GM18520 (cell line): ENCODE measurements around the gene CHKA.

Experiments
- ATAC-seq: cut with Tn5 transposase; IDR thresholded peaks from one replicate; pipeline ENCODE4 v1.9.1; 2021; ENCODE audit not compliant: unreplicated experiment

Gene CHKA

DNA sequence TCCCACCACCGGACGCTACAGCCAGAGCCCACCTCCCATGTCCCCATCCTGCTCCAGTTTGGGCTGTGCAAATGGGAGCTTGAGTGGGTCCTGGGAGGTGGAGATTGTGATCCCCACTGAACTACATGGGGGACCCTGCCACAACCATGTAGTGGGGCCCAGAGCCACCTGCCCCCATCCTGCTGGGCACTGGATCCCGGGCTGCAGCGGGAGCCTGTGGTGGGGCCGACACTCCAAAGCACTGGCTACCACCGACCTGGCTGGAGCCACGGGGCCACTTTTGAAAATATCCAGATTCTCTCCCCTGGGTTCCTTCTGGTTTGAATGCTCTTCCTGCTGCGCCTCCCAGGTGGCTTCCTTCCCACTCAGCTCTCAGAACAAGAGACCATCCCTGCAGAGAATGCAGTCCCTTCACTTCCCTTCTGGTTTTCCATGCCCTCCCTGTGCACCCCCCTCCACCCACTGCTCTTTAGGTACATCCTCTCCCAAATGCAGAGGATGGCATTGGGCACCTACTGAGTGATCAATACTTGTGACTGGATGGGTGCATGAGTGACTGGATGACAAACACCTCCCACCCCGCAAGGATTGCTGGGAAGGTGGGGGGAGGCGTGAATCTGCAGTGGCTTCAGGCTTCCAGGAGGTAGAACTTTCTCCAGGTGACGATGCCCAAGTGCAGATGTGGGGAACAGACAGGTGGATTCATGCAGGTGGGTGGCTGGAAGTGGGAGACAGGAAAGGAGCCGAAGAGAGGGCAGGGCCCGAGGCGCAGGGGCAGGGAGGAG is 116.4 kb downstream of the CHKA start:
- no peak for ATAC-seq

DNA sequence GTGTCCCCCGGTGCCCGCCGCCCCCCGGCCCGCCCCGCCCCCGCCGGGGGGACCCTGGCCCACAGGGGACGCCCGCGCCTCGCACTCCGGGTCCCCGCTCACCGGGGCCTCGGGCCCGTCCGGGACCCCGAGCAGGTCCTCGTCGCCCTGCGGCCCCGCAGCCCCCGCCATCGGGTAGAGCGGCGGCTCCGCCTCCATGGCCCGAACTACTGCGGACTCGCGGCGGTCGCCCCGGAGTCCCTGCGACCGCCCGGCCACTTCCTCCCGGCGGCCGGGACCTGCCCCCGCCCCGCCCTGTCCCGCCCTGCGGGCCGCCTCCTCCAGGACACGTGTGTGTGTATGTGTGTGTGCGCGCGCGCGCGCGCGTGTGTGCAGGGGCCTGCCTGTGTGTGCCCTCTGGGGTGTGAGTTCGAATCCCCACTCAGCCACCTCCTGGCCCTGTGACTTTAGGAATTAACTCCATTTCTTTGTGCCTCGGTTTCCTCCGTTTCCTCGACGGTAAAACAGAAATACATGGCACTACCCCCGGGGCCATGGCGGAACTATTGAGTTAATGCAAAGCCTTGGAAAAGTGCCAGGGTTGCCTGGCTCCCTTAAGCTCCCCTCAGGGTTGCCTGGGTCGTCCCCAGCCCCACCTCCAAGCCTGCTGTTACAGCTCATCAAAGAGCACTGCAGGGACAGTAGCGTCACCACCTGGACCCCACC is 117.2 kb downstream of the CHKA start, which contains the start of gene UNC93B1:
UNC93B1 (minus strand) TSS at position 252 of the 705 bp plus-strand sequence; CDS start at position 198, 54 bp downstream.
- peak; percentile 53 for ATAC-seq

DNA sequence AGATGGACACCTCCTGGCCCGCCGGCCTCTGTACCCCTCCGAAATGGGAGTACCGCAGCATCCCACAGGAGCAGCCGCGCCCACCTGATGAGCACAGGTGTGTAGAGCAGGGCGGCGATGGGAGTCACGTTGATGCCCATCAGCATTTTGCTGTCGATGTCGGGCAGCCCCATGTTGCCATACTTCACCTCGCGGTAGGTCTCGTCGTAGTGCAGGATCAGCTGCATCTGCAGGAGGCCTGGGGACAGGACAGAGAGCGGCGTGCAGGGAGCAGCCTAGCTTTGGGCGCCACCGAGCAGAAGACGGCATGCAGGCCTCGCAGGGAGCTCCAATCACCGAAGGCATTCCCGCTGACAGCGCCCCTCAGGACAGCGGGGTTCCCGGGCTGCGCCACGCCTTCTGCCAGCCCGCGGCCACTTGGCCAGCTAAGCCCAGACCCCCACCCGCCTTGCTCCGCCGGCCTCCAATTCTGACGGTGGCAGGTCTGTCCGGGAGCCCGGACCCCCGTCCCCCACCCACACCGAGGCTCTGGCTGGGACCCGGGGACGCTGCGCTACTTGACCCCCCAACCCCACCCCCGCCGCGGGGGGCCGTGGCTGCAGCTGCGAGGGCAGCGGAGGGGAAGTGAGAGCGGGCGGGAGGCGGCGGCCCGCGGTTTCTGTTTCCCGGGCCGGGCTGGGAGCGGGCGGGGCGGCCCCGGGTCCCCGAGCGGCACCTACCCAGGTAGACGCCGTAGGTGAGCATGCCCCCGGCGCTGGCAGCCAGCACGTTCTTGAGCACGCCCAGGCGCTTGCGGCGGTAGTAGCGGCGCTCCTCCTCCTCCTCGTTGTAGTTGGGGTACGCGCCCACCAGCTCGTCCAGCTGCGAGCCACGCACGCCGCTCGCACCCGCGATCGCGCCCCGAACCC is 118.0 kb downstream of the CHKA start:
- peak; percentile 17 for ATAC-seq
